HG02588 (cell line): ENCODE measurements around the gene APOM.

Experiments
- ATAC-seq: cut with Tn5 transposase; IDR thresholded peaks from one replicate; pipeline ENCODE4 v1.9.1; 2021; ENCODE audit warnings: mild to moderate bottlenecking, moderate library complexity; ENCODE audit not compliant: unreplicated experiment

Gene APOM

GRCh38 chr6:31701666-31702404 lies 46.1 kb downstream of the APOM start:
- ATAC-seq: no peak

- no peak for ATAC-seq
These were observed 46.7 kb downstream of the APOM start for GRCh38 chr6:31702405-31702818.

- peak; percentile 89 for ATAC-seq
These were observed 47.4 kb downstream of the APOM start, which contains the start of gene ABHD16A for GRCh38 chr6:31702819-31703716. Gene ABHD16A, minus strand, starts transcription at chr6:31703324. Its CDS starts 43 bp downstream, at chr6:31703281.

GRCh38 chr6:31705931-31706330 lies 50.2 kb downstream of the APOM start:
- ATAC-seq: no peak

- ATAC-seq: no peak
These were observed 50.9 kb downstream of the APOM start, which contains the start of gene LY6G6F for GRCh38 chr6:31706599-31706998. Gene LY6G6F, plus strand, starts transcription at chr6:31706866. Its CDS starts 41 bp downstream, at chr6:31706907.

GRCh38 chr6:31707701-31708100 lies 52.0 kb downstream of the APOM start:
- no peak for ATAC-seq
